A673 (cell line): ENCODE data around the gene USP19. TPM values are rescaled to one million over a fixed set of nuclear protein-coding genes. Genes with fewer than 3 reads are reported as not detected.

Experiments
- BruUV-seq: library from RNA; stranded (reverse); fragments of 400-500 nt; replicated peaks from 2 replicates; lab custom pipeline; 2021; lab: Mats Ljungman, UMichigan
- CTCF ChIA-PET: fragments of 300-600 bp; sonication (Branson Sonifier 250); formaldehyde crosslinking; loops from one replicate; lab custom pipeline; 2022; ENCODE audit warnings: antibody characterized with exemption; lab: Charles Lee
- POLR2A ChIA-PET: fragments of 300-600 bp; sonication (Branson Sonifier 250); formaldehyde crosslinking; loops from one replicate; lab custom pipeline; 2022; ENCODE audit warnings: antibody characterized with exemption; ENCODE audit not compliant: low non-redundant PET; lab: Charles Lee
- DNase-seq: peaks from one replicate; pipeline ENCODE4 v3.0.0-alpha.2; 2015; ENCODE audit warnings: low spot score
- H3K27ac ChIP-seq: fragments of 200-600 bp; sonication (generic); 2 replicates; pipeline ENCODE4 v1.5.1; 2016; ENCODE audit warnings: mixed run types, low read depth, mild to moderate bottlenecking, mixed read lengths, antibody characterized with exemption, low read length; ENCODE audit not compliant: poor library complexity, severe bottlenecking
- H3K27me3 ChIP-seq: fragments of 200-600 bp; sonication (generic); replicated peaks from 2 replicates; pipeline ENCODE4 v1.6.1; 2017; ENCODE audit warnings: mixed run types, low read depth, mild to moderate bottlenecking, mixed read lengths, antibody characterized with exemption, low read length; ENCODE audit not compliant: insufficient read depth, poor library complexity
- H3K36me3 ChIP-seq: fragments of 200-600 bp; sonication (generic); 2 replicates; pipeline ENCODE4 v1.6.1; 2016; ENCODE audit warnings: mixed run types, mild to moderate bottlenecking, mixed read lengths, antibody characterized with exemption, low read length; ENCODE audit not compliant: insufficient read depth, poor library complexity, severe bottlenecking
- H3K4me1 ChIP-seq: fragments of 200-600 bp; sonication (generic); 2 replicates; pipeline ENCODE4 v1.6.1; 2017; ENCODE audit warnings: mixed run types, mild to moderate bottlenecking, mixed read lengths, antibody characterized with exemption, low read length; ENCODE audit not compliant: insufficient read depth, poor library complexity, severe bottlenecking
- H3K4me3 ChIP-seq: fragments of 200-600 bp; sonication (generic); 2 replicates; pipeline ENCODE4 v1.5.1; 2016; ENCODE audit warnings: low read depth, mixed run types, mild to moderate bottlenecking, mixed read lengths, low read length; ENCODE audit not compliant: poor library complexity, severe bottlenecking
- H3K9me3 ChIP-seq: fragments of 200-600 bp; sonication (generic); 2 replicates; pipeline ENCODE4 v1.6.1; 2016; ENCODE audit warnings: mixed run types, low read depth, mild to moderate bottlenecking, mixed read lengths, antibody characterized with exemption, low read length; ENCODE audit not compliant: poor library complexity, severe bottlenecking
- EZH2 ChIP-seq: fragments of 200-600 bp; sonication (generic); IDR thresholded peaks from 2 replicates; pipeline ENCODE4 v1.6.1; 2017; ENCODE audit warnings: borderline replicate concordance, low read depth, mild to moderate bottlenecking, mixed read lengths, antibody characterized with exemption, low read length; ENCODE audit not compliant: poor library complexity, severe bottlenecking
- intact Hi-C: fragments of 100-400 bp; cut with micrococcal nuclease; formaldehyde crosslinking; loops from one replicate; pipeline ENCODE4 v1.10.0; 2022; ENCODE audit not compliant: unreplicated experiment
- total RNA-seq: library from RNA; stranded (reverse); gene quantifications from 2 replicates; pipeline ENCODE4 v1.2.3, GENCODE V29; 2021
- TF ChIP-seq, protein P1 (sequence below): fragments of 300-800, 200-600 bp; sonication (generic); conservative IDR thresholded peaks from 2 replicates; pipeline ENCODE4 v1.5.1; 2017; ENCODE audit warnings: low read depth, mild to moderate bottlenecking, antibody characterized with exemption, low read length, moderate library complexity, mixed read lengths

USP19 gene
- total RNA-seq, 1 experiment from 2014 or later = 37.5 TPM

DNA sequence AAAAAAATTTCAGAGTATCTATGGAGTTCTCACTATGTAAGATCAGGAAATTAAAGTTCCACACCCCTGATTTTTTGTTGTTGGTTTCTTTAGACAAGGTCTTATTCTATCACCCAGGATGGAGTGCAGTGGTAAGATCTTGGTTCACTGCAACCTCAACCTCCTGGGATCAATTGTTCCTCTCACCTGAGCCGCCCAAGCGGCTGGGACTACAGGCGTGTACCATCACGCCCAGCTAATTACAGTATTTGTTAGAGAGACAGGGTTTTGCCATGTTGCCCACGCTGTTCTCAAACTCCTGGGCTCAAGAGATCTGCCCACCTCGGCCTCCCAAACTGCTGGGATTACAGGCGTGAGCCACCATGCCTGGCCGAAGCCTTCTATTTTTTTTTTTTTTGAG lies 39.2 kb downstream of the USP19 start:
- Histone ChIP-seq H3K27me3 (no peaks in the 10 kb centered on the region), H3K27ac (no peak overlapping the region), H3K9me3 (no peaks in the 10 kb centered on the region), H3K4me3 (no peak overlapping the region), H3K4me1 (no peaks in the 10 kb centered on the region), H3K36me3 (peaks cover 3% of the 10 kb centered on the region)
- POLR2A ChIA-PET = no interaction called here
- no TSS peak for BruUV-seq
- TF ChIP-seq, protein P1, sequence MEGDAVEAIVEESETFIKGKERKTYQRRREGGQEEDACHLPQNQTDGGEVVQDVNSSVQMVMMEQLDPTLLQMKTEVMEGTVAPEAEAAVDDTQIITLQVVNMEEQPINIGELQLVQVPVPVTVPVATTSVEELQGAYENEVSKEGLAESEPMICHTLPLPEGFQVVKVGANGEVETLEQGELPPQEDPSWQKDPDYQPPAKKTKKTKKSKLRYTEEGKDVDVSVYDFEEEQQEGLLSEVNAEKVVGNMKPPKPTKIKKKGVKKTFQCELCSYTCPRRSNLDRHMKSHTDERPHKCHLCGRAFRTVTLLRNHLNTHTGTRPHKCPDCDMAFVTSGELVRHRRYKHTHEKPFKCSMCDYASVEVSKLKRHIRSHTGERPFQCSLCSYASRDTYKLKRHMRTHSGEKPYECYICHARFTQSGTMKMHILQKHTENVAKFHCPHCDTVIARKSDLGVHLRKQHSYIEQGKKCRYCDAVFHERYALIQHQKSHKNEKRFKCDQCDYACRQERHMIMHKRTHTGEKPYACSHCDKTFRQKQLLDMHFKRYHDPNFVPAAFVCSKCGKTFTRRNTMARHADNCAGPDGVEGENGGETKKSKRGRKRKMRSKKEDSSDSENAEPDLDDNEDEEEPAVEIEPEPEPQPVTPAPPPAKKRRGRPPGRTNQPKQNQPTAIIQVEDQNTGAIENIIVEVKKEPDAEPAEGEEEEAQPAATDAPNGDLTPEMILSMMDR = no peak
- no peak for TF ChIP-seq EZH2
- intact Hi-C loops = no loop called here
- DNase-seq = no peak
- CTCF ChIA-PET = no interaction called here

DNA sequence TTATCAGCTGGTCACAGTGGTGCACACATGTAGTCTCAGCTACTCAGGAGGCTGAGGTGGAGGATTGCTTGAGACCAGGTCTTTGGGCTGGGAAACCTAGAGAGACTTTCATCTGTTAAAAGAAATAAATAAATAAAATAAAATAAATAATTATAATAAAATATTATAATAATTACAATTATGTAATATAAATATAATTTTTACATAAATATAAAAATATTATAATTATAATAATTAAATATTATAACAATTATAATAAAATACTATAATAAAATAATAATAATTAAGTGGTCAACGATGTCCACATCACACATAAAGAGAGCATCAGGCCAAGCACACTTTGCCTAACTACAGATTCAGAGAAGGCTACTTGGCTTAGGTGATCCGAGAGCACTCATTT lies 41.4 kb downstream of the USP19 start:
- Histone ChIP-seq H3K9me3 (no peaks in the 10 kb centered on the region), H3K4me3 (no peak overlapping the region), H3K27ac (no peak overlapping the region), H3K27me3 (no peaks in the 10 kb centered on the region), H3K36me3 (peaks cover 6% of the 10 kb centered on the region), H3K4me1 (no peaks in the 10 kb centered on the region)
- intact Hi-C loops = no loop called here
- ChIA-PET POLR2A (interaction anchor here (0.7 kb wide), 1 partner anchor 127 kb away, joined by 4 read pairs; no protein-coding TSS in a partner anchor), CTCF (no interaction called here)
- no TSS peak for BruUV-seq
- TF ChIP-seq EZH2 = no peak
- TF ChIP-seq, protein P1 = no peak
- DNase-seq = no peak

DNA sequence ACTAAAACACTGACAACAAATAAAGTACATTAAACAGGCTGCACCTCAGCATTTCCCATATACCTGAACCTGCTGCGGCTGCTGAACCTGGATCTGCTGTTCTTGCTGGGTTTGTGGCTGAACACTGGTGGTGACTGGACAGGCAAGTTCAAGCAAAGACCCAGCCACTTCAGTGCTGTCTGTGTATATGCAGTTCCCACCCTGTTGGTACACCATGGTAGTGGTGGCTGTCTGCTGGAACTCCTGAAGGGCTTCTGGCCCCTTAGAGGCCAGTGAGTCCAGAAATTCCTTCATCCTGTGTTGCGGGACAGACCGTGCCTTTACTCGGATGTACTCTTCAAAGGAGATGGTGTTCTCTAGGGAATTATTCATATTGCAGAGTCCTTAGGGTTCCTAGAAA lies 44.0 kb downstream of the USP19 start:
- BruUV-seq = no TSS peak
- TF ChIP-seq, protein P1 = no peak
- TF ChIP-seq EZH2 = no peak
- H3K36me3 ChIP-seq = peaks cover 20% of the 10 kb centered on the region
- ChIA-PET POLR2A (interaction anchor here (0.6 kb wide), 1 partner anchor 11 kb away, joined by 4 read pairs; no protein-coding TSS in a partner anchor), CTCF (no interaction called here)
- no peak for DNase-seq
- H3K4me1 ChIP-seq = no peaks in the 10 kb centered on the region
- intact Hi-C loops = no loop called here
- H3K4me3 ChIP-seq = no peak overlapping the region
- no peaks in the 10 kb centered on the region for H3K27me3 ChIP-seq
- H3K27ac ChIP-seq = no peak overlapping the region
- no peaks in the 10 kb centered on the region for H3K9me3 ChIP-seq
